GM18907 (cell line): ENCODE results near the gene SRGAP3.

Experiments used
- ATAC-seq: cut with Tn5 transposase; IDR thresholded peaks from one replicate; pipeline ENCODE4 v1.9.1; 2021; ENCODE audit warnings: mild to moderate bottlenecking, moderate library complexity; ENCODE audit not compliant: unreplicated experiment

Gene SRGAP3

GRCh38 chr3:9122732-9123364 is 126.6 kb downstream of the SRGAP3 start:
- ATAC-seq: no peak

GRCh38 chr3:9121366-9122001 is 128.0 kb downstream of the SRGAP3 start:
- ATAC-seq: no peak

- no peak for ATAC-seq
Measured at GRCh38 chr3:9119331-9119730, 130.1 kb downstream of the SRGAP3 start.

GRCh38 chr3:9118222-9118621 is 131.2 kb downstream of the SRGAP3 start:
- ATAC-seq: no peak

GRCh38 chr3:9117220-9117619 is 132.2 kb downstream of the SRGAP3 start:
- ATAC-seq: no peak

- ATAC-seq: no peak
Measured at GRCh38 chr3:9116336-9116735, 133.1 kb downstream of the SRGAP3 start.

- no peak for ATAC-seq
Measured at GRCh38 chr3:9115336-9115735, 134.1 kb downstream of the SRGAP3 start.

- ATAC-seq: no peak
Measured at GRCh38 chr3:9113040-9113439, 136.4 kb downstream of the SRGAP3 start.

GRCh38 chr3:9111866-9112265 is 137.6 kb downstream of the SRGAP3 start:
- ATAC-seq: no peak

GRCh38 chr3:9111417-9111816 is 138.0 kb downstream of the SRGAP3 start:
- ATAC-seq: no peak

GRCh38 chr3:9110802-9111201 is 138.6 kb downstream of the SRGAP3 start:
- ATAC-seq: no peak

- no peak for ATAC-seq
Measured at GRCh38 chr3:9110316-9110715, 139.1 kb downstream of the SRGAP3 start.

- no peak for ATAC-seq
Measured at GRCh38 chr3:9109568-9109914, 139.9 kb downstream of the SRGAP3 start.

GRCh38 chr3:9108876-9109567 is 140.4 kb downstream of the SRGAP3 start:
- no peak for ATAC-seq

- ATAC-seq: no peak
Measured at GRCh38 chr3:9107738-9108137, 141.7 kb downstream of the SRGAP3 start.

- ATAC-seq: no peak
Measured at GRCh38 chr3:9105421-9105820, 144.0 kb downstream of the SRGAP3 start.

- no peak for ATAC-seq
Measured at GRCh38 chr3:9104121-9104520, 145.3 kb downstream of the SRGAP3 start.

GRCh38 chr3:9102240-9102981 is 147.0 kb downstream of the SRGAP3 start:
- no peak for ATAC-seq

GRCh38 chr3:9101286-9101685 is 148.2 kb downstream of the SRGAP3 start:
- no peak for ATAC-seq

GRCh38 chr3:9100513-9100894 is 148.9 kb downstream of the SRGAP3 start:
- ATAC-seq: no peak

- ATAC-seq: no peak
Measured at GRCh38 chr3:9099702-9100512, 149.5 kb downstream of the SRGAP3 start.
